ENCODE measurements around the gene NEK3.
"Not testable (repeated sequence)": the region's sequence is repeated elsewhere in the genome, so short reads cannot be mapped to it uniquely, and the experiment has no call there.

DNA sequence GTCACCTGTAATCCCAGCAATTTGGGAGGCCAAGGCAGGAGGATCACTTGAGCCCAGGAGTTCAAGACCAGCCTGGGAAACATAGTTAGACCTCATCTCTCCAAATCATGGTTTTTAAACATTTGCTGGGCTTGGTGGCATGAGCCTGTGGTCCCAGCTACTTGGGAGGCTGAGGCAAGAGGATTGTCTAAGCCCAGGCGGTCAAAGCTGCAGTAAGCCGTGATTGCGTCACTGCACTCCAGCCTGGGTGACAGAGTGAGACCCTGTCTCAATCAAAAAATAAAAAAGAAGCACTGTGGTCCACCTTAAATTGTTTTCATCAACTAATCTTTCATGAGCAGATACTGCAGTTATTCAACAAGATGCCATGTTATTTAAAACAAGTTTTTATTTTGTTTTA lies 57.0 kb downstream of the NEK3 start:
- not testable (repeated sequence) for TF ChIP-seq CTCF (IDR thresholded peaks at IDR 0.05; ENCODE audit: low read length); EZH2 (IDR thresholded peaks at IDR 0.05; ENCODE audit: borderline replicate concordance, low read length)
